Measurements from ENCODE around the gene KIRREL3.

The KIRREL3 gene

GRCh38 chr11:126519764-126520734 is 480.5 kb downstream of the KIRREL3 start:
- no peak for DNase-seq

DNA sequence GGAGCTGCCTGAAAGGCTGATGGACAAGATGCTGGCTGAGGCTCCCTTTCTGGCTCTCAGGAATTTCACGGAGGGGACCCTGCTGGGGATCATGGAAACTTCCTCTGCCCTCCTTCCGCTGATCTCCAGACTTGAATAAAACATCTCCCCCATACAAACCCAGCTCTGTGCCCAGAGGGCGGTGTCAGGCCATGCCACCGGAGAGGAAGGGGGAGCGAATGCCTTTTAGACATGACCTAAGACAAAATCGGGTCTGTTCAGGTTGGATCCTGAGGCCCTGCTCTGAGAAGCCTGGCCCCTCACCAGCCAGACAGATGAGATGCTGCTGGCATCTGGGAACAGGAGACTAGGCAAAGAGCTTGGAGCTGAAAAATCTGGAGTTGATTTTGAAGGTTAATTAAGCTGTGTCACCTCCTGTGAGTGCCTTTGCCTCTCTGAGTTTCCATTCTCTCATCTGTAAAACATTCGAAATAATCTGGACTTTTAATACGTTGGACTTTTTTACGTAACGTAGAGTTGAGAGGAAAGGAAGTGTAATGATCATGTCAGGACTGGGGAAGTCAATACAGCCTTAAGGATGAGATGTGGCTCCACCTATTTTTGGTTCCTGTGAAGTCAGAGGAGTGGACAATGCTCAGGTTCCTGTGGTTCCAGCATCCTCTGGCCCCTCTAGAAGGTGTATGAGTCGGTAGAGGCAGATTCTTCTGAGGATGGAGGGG is 481.4 kb downstream of the KIRREL3 start:
- DNase-seq, result no peak

DNA sequence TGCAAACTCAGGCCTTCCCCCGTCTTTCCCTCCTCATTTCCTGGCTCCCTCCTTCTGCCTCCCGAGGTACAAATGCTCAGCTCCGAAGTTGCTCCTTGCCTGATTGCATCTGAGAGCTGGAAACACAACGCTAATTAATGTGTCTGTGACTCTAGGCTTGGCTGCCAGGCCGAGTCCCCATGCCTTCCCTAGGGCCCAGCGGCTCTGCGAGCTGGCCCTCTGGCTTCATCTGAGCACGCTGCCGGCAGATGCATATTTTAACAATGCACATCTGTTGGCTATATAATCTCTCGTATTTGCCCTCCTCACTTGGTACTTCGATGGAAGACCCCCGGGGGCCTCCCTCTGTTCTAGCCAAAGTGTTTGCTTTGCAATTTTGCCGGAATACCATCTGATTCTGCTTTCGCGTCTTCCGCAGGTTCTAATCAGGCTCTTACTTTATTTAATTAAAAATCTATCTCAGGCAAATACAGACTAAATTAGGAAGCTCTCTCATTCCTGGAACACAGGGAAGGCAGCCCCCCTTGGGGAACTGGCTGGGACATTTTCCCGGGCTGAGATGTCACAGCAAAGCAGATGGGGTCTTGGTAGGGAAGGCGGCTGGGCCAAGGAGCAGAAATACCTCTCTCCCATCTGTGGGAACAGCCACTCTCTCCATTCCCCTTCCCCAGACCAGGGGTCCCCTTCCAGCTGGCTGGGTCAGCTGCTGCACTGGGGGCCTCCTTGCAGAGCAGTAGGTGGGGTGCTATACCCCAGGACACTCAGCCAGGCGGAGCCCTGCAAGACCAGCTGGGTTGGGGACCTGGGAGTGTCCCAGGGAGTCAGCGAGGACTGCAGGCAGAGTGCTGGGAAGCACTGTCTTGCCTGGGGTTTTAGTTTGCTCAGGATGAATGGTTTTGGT is 482.2 kb downstream of the KIRREL3 start:
- no peak for DNase-seq

DNA sequence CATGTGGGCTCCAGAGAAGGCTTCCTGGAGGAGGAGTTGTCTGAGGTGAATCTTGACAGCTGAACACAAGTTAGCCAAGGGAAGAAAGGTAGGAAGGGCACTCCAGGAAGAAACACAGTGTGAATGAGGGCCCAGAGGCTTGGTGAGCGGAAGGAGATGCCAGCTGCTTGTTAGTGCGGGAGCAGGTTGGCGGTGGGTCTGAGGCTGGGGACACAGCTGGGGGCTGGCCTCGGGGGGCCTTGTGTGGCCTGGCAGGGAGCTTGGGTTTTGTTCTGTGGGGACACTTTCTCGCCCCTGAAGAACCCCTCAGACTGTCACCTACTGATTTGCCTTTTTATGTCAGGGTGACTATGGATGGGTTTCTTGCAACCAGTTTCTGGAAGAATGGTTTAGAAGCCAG is 485.1 kb downstream of the KIRREL3 start:
- no peak for DNase-seq

GRCh38 chr11:126514061-126514693 is 486.4 kb downstream of the KIRREL3 start:
- DNase-seq, result no peak

DNA sequence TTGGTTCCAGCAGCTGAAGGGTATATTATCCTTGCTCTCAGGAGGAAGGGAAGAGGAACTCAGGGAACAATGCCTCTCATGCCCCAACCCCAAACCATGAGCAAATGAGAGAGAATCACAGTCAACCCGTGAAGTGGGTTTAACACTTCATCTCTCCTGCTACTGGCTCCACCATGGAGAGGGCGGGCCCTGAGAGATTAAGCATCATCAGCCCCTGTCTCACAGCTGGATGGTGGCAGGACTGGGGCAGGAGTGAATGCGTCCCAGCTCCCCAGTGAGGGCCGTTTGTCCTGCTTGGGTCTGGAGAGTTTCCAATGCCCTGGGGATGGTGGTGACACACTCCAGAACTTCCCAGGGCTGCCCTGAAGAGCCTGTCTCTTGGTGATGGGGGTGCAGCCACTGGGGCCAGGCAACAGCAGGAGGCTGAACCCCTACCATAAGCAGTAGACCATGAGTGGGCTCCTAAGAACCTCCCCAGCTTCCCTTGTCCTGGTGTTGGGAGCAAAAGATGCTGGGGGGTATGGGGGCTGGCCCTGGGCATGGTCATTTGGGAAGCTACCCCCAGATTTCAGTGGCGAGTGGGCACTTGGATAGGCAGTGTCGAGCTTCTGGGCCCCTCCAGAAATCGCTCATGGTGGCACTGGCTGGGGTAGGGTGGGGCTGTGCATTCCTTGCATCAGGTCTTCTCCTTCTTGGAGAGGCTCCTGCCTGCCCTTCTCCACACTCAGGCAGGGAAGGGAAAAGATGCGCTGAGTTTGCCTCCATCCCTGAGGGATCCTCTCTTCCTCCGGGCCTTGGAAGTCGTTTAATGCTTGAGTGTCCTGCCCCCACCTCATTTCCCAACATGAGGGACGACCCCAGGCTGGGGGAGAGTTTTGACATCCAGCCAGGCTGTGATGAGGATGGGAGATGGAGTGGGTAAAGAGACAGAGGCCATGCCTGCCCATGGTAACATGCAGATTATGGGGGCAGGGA is 487.5 kb downstream of the KIRREL3 start:
- DNase-seq, result no peak

DNA sequence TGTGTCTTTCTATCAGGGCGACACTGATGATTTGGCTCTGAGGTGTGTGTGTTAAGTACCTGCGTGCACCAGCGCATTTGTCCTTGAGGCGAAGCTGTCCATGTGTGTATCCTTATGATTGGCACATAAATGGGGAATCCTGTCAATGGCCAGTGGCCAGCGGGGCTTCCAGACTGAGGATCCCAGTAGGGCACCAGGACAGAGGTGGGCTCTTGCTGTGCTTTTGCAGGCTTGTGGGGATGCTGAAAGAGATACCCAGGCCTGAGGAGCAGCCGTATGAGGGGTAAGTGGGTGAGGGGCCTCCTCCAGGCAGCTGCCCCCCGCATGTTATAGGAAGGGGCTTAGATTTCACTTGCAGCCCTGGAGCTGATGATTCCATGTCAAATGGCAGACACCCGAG is 488.3 kb downstream of the KIRREL3 start:
- no peak for DNase-seq

DNA sequence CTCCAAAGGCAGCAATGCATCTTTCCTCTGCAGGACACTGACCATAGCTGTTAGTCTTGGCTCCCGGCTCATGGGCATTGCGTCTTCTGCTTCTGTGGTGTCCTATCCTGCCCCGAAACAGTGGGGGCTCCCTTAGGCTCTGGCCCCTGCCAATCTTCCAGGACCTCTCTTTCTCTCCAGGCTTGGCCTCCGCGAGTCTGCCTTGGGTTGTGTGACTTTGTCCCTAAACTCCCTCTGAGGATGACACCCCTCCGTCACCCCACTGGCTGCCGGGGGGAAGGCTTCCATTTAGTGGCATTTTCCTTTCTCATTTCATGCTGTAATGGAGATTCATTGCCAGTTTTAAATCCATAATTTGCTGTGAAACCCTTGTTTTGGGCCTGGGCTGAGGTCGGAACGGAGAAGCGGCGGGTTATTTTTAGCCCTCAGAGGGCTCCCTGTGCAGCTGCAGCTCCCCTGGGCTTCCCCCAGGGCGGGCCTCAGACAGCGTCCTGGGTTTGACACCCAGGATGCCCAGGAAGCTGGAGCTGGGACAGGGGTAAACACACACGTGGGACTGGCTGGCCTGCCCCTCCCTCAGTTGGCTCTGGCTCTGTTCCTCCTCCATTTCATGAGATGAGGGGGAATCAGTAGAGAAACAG is 489.0 kb downstream of the KIRREL3 start:
- DNase-seq, result no peak

- no peak for DNase-seq
Measured at GRCh38 chr11:126510621-126511370, 489.8 kb downstream of the KIRREL3 start.

- DNase-seq, result no peak
Measured at GRCh38 chr11:126507646-126508045, 492.9 kb downstream of the KIRREL3 start.

DNA sequence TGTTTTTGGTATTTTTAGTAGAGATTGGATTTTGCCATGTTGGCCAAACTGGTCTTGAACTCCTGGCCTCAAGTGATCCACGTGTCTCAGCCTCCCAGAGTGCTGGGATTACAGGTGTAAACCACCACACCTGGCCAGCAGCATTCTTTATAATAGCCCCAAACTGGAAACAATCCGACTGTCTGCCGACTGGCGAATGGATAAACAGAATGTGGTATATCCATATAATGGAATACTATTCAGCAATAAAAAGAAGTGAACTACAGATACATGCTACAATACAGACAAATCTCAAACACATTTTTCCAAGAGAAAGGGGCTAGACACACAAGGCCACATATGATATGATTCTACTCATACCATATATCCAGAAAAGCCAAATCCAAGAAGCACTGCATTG is 493.8 kb downstream of the KIRREL3 start:
- DNase-seq, result no peak

- no peak for DNase-seq
Measured at GRCh38 chr11:126502982-126503381, 497.6 kb downstream of the KIRREL3 start.

DNA sequence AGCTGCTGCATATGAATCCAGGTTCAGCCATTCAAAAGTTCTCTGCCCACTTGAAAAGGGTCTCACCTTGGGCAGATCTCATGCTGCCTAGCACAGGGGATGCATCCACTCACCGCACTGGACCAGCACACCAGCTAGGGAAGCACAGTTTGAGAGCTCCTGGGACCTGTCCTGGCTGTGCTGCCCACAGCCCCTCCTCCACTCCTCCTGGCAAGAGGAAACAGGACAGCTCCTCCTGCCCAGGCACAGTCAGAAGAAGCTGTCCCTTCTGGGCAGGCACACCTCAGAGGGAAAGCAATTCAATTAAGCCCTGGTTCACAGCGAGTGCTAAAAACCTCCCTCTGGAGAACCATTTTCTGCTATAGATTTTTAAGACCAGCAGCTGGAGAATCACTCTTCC is 498.4 kb downstream of the KIRREL3 start:
- no peak for DNase-seq

DNA sequence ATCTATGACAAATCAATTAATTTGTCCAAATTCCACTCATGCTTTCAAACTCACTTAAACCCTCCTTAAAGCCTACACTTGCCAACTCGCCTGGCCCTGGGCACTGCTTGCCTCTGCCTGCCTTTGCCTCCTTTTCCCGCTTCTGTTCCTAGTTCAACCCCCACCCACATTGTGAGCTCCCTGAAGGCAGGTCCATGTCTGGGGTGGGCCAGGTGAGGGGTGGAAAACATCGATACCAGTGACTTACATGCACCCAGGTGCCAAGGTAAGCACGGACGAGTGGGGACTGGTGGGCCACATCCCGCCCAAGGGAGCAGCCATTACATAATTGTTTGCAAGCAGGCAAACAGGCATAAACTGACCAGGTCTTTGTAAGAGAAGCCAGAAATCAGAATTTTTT is 498.9 kb downstream of the KIRREL3 start:
- no peak for DNase-seq

GRCh38 chr11:126500981-126501380 is 499.6 kb downstream of the KIRREL3 start:
- no peak for DNase-seq

GRCh38 chr11:126499131-126499752 is 501.3 kb downstream of the KIRREL3 start:
- peak in 1 of 2 experiments; percentile 9 for DNase-seq

DNA sequence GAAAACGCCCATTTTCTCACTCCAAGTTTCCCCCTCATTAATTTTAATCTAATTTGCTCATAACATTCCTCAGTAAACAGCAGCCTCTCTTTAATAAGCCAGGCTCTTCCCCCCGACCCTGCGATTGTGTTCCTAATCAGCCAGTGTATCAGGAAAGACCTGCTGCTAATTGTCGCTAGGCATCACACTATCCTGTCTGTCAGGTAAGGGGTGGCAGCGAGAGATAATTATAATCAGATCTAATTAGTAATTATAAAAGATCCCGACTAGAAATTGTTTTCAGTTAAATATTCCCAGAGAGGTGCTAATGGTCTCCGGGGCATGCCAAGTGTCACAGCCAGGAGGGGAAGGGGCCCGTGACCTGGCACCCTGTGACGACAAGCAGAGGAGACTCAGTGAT is 502.3 kb downstream of the KIRREL3 start:
- DNase-seq, result no peak

DNA sequence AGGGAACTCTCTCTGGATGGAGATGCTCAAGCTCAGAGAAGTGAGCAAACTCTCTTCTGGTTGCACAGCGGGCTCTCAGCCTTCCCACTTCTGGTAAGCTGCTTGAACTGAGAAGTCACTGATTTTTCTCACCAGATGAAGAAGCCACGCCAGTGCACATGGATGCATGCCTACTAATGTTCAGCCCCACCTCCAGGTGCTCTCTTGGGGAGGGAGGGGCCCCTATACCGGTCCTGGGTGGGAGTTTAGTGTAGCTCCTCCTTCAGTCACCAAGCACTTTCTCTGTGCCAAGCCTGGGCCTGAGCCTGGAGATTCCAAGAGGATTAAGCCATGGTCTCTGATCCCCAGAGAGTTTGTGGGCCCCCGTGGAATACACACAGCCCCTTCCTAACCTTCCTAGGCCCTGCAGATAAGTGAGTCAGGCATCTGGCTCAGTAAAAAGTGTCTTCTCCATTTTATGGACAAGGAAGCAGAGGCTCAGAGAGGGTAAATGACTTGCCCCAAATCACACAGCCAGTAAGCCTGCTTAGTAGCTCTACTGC is 502.9 kb downstream of the KIRREL3 start:
- DNase-seq, result no peak

Data from AML-193 (cell line).